Mesothelial cell of epicardium (in vitro differentiated cells): ENCODE results near the gene BHLHE40. TPM values are rescaled to one million over a fixed set of nuclear protein-coding genes. Genes with fewer than 3 reads are reported as not detected.

Source experiments
- DNase-seq, 2 experiments: peaks; one replicate each; pipeline ENCODE4 v3.0.0; 2021; ENCODE audit warnings: low spot score in 2 of 2; ENCODE audit not compliant: unreplicated experiment in 2 of 2
- H3K27ac Mint-ChIP-seq: 2 replicates; pipeline ENCODE4 v1.8.0; 2021; ENCODE audit warnings: mixed read lengths
- H3K27me3 Mint-ChIP-seq: 2 replicates; pipeline ENCODE4 v1.8.0; 2021; ENCODE audit warnings: low read depth, mixed read lengths
- H3K36me3 Mint-ChIP-seq: 2 replicates; pipeline ENCODE4 v1.8.0; 2021; ENCODE audit warnings: mixed read lengths
- H3K4me1 Mint-ChIP-seq: 2 replicates; pipeline ENCODE4 v1.8.0; 2021; ENCODE audit warnings: mixed read lengths
- H3K4me3 Mint-ChIP-seq: 2 replicates; pipeline ENCODE4 v1.8.0; 2021; ENCODE audit warnings: mild to moderate bottlenecking, moderate library complexity, mixed read lengths
- H3K9me3 Mint-ChIP-seq: 2 replicates; pipeline ENCODE4 v1.8.0; 2021; ENCODE audit warnings: mixed read lengths
- total RNA-seq: library from RNA; stranded (reverse); gene quantifications from 3 replicates; pipeline ENCODE4 v1.2.1, GENCODE V29; 2021
- TF ChIP-seq, protein P1 (sequence below): fragments of 200-600 bp; sonication (generic); IDR thresholded peaks from one replicate; pipeline ENCODE4 v1.5.0; 2021; ENCODE audit warnings: antibody characterized with exemption; ENCODE audit not compliant: unreplicated experiment

BHLHE40 gene
- total RNA-seq, 1 donor from 2014 or later = 37.6 TPM

DNA sequence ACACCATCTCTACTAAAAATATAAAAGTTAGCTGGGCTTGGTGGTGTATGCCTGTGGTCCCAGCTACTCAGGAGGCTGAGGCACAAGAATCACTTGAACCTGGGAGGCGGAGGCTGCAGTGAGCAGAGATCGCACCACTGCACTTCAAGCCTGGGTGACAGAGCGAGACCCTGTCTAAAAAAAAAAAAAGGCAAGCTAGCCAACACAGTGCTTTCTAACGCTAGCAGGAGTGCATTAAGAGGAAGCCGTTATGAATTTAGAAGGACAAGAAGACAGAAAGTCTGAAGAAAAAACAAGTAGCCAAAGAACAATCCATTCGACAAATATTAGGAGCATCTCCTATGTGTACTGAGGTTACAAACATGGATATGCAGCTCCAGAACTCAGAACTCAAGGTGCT lies 28.6 kb downstream of the BHLHE40 start:
- Mint-ChIP-seq H3K36me3 (no peaks in the 10 kb centered on the region), H3K9me3 (no peaks in the 10 kb centered on the region), H3K27me3 (peaks cover 2% of the 10 kb centered on the region), H3K27ac (no peak overlapping the region), H3K4me3 (no peak overlapping the region), H3K4me1 (peaks cover 4% of the 10 kb centered on the region)
- DNase-seq = no peak
- TF ChIP-seq, protein P1, sequence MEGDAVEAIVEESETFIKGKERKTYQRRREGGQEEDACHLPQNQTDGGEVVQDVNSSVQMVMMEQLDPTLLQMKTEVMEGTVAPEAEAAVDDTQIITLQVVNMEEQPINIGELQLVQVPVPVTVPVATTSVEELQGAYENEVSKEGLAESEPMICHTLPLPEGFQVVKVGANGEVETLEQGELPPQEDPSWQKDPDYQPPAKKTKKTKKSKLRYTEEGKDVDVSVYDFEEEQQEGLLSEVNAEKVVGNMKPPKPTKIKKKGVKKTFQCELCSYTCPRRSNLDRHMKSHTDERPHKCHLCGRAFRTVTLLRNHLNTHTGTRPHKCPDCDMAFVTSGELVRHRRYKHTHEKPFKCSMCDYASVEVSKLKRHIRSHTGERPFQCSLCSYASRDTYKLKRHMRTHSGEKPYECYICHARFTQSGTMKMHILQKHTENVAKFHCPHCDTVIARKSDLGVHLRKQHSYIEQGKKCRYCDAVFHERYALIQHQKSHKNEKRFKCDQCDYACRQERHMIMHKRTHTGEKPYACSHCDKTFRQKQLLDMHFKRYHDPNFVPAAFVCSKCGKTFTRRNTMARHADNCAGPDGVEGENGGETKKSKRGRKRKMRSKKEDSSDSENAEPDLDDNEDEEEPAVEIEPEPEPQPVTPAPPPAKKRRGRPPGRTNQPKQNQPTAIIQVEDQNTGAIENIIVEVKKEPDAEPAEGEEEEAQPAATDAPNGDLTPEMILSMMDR = no peak

DNA sequence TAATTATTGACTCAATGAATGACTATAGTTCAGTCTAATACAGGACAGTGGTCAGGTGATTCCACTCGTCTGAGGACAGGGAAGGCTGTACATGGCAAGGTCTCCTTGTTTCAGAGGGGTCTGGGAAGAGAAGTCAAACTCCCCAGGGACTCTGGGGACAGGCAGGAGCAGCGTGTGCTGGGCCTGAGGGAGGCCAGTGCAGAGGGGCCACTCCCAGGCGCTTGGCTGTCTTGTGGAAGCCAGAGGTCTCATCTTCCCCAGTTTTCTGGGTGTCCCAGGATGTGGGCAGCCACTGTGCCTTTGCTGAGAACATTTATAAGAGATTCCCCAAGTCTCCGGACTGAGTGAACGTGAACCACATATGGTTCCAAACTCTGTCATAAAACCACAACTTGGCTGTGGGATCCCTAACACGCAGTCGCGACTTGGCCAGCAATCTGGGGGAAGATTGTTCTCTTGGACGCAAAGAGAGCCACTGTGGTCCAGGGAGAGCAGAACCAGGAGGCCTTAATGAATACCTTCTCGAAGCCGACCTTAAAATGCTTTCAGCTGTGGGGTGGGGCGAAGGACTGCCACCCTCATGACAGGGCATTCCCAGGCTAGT lies 30.4 kb downstream of the BHLHE40 start:
- Mint-ChIP-seq H3K4me3 (no peak overlapping the region), H3K27ac (no peak overlapping the region), H3K27me3 (peaks cover 2% of the 10 kb centered on the region), H3K9me3 (no peaks in the 10 kb centered on the region), H3K36me3 (no peaks in the 10 kb centered on the region), H3K4me1 (peaks cover 11% of the 10 kb centered on the region)
- no peak for DNase-seq
- TF ChIP-seq, protein P1 = no peak

DNA sequence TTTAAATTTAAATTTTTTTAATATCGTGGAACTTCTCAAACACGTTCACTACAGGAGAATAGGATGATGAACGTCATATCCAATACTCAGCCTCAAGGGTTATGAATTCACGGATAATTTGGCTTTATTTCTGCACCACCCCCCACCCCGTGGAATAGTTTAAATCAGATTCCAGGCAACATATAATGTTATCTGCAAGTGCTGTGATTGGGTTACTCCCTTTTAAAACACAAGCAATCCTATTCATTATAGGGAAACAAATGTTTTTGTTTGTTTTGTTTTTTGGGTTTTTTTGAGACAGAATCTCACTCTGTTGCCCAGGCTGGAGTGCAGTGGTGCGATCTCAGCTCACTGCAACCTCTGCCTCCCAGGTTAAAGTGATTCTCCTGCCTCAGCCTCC lies 30.9 kb downstream of the BHLHE40 start:
- Mint-ChIP-seq H3K4me1 (peaks cover 11% of the 10 kb centered on the region), H3K9me3 (no peaks in the 10 kb centered on the region), H3K36me3 (no peaks in the 10 kb centered on the region), H3K27ac (no peak overlapping the region), H3K27me3 (peaks cover 2% of the 10 kb centered on the region), H3K4me3 (no peak overlapping the region)
- DNase-seq = no peak
- TF ChIP-seq, protein P1 = no peak

DNA sequence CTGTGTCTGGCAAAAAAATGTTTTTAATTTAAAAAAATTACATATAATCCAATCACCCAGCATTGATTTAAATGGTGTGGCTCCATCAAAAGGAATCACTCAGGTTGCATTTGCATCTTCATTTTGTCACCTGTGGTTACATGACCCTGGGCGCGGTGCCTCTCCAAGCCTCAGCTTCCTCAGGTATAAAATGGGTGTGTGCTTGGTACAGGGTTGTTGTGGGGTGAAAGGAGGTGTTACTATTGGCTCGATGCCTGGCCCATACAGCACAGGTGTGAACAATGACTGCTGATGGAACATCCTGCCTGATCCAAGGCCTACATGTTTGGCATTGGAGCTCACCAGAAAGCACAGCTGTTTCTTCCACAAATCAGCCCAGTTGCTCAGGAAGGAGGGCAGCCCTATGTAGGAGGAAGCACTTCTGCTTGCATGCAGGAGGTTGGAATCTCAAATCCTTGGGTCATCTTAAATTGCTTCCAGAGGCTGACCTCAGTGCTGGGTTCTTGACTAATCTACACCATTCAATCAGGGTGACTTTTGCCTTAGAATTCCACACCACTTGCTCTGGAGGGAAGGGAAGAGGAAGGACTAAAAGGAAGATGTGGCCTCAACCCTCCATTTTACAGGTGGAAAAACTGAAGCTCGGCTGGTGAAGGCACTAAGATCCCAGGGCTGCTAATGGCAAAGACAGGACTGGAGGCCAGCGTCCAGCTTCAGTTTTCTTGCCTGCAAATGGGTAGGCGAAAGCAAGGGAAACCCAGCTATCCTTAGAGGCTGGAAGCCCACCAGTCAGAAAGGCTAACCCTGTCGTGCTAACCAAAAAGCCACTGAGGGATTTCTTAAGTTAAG lies 31.7 kb downstream of the BHLHE40 start:
- Mint-ChIP-seq H3K9me3 (no peaks in the 10 kb centered on the region), H3K36me3 (no peaks in the 10 kb centered on the region), H3K4me1 (peaks cover 9% of the 10 kb centered on the region), H3K27me3 (peaks cover 2% of the 10 kb centered on the region), H3K27ac (no peak overlapping the region), H3K4me3 (no peak overlapping the region)
- DNase-seq = no peak
- TF ChIP-seq, protein P1 = no peak

DNA sequence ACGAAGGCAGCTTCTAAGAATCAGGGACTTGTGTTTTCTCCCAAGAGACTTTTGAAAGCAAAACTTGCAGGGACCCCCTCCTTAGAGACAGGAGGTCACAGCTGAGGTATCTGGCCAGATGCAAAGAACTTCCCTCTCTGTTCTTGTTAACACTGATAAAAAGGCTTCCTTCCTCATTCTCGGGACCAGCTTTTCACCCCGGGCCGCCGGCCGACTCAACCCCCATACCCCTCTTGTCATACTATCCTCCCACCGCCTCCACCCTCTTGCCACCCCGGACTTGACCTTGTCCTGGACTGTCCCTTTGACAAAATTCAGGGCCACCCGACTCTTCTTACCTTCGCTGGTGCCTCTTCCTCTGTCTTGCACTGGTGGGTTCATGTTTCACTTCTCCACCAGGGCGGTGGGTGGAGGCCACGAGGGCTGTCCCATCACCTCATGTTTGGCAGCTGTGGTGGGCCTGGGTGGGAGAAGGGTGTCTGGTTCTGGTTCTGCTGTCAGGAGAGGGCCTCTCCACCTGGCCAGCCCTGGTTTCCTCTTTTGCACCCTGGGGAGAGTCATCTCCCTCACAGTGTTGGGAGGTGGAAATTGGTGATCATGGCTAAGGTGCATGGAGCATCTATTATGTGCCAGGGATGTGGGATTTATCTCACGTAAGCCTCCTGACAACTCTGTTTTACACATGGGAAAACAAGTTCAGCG lies 32.5 kb downstream of the BHLHE40 start:
- H3K27ac Mint-ChIP-seq = no peak overlapping the region

More for the DNA sequence above, 32.5 kb downstream of the BHLHE40 start:
- Mint-ChIP-seq H3K36me3 (no peaks in the 10 kb centered on the region), H3K9me3 (no peaks in the 10 kb centered on the region), H3K4me3 (no peak overlapping the region), H3K27me3 (peaks cover 2% of the 10 kb centered on the region), H3K4me1 (peaks cover 11% of the 10 kb centered on the region)
- no peak for DNase-seq
- TF ChIP-seq, protein P1 = no peak
